Neural cell (in vitro differentiated cells): ENCODE results near the gene PER1.

Experiments
- CTCF ChIP-seq: fragments of 450-650 bp; IDR thresholded peaks from 2 replicates; pipeline ENCODE4 v1.5.1; 2014; ENCODE audit warnings: antibody characterized with exemption, mild to moderate bottlenecking, moderate library complexity; ENCODE audit not compliant: poor library complexity, severe bottlenecking
- EP300 ChIP-seq: fragments of 450-650 bp; conservative IDR thresholded peaks from 2 replicates; pipeline ENCODE4 v1.6.1; 2014; ENCODE audit warnings: antibody characterized with exemption, mild to moderate bottlenecking, moderate library complexity; ENCODE audit not compliant: poor library complexity, severe bottlenecking
- EZH2 ChIP-seq: fragments of 200-600, 300-800 bp; shearing (Covaris generic), sonication (generic); IDR thresholded peaks from 2 replicates; pipeline ENCODE4 v1.6.1; 2014; ENCODE audit warnings: antibody characterized with exemption, low read length, borderline replicate concordance, mild to moderate bottlenecking; ENCODE audit not compliant: insufficient read depth, poor library complexity, severe bottlenecking
- RAD21 ChIP-seq: fragments of 450-650 bp; conservative IDR thresholded peaks from 2 replicates; pipeline ENCODE4 v1.6.1; 2014; ENCODE audit warnings: antibody characterized with exemption, mild to moderate bottlenecking, moderate library complexity
- REST ChIP-seq: IDR thresholded peaks from 2 replicates; pipeline ENCODE4 v1.6.1; 2012; ENCODE audit warnings: borderline replicate concordance

- TF ChIP-seq CTCF (no peak), REST (no peak), EP300 (peak; percentile 44), RAD21 (no peak), EZH2 (no peak)
Measured at GRCh38 chr17:8153957-8154607, 1.9 kb upstream of the PER1 start.
